KOPT-K1 (cell line): ENCODE results near the gene PIH1D1.
"Not testable (repeated sequence)": the region's sequence is repeated elsewhere in the genome, so short reads cannot be mapped to it uniquely, and the experiment has no call there.

ENCODE experiments used
- H3K27ac ChIP-seq: fragments of 200-600 bp; sonication (generic); 2 replicates; pipeline ENCODE4 v1.5.1; 2016; ENCODE audit warnings: antibody characterized with exemption, mild to moderate bottlenecking, low read depth, low read length; ENCODE audit not compliant: poor library complexity, severe bottlenecking
- H3K36me3 ChIP-seq: fragments of 200-600 bp; sonication (generic); 2 replicates; pipeline ENCODE4 v1.5.1; 2017; ENCODE audit warnings: antibody characterized with exemption, mild to moderate bottlenecking, low read length, moderate library complexity; ENCODE audit not compliant: insufficient read depth
- H3K9me3 ChIP-seq: fragments of 200-600 bp; sonication (generic); 2 replicates; pipeline ENCODE4 v1.5.1; 2017; ENCODE audit warnings: antibody characterized with exemption, low read length, mild to moderate bottlenecking; ENCODE audit not compliant: insufficient read depth, poor library complexity, severe bottlenecking

The PIH1D1 gene

DNA sequence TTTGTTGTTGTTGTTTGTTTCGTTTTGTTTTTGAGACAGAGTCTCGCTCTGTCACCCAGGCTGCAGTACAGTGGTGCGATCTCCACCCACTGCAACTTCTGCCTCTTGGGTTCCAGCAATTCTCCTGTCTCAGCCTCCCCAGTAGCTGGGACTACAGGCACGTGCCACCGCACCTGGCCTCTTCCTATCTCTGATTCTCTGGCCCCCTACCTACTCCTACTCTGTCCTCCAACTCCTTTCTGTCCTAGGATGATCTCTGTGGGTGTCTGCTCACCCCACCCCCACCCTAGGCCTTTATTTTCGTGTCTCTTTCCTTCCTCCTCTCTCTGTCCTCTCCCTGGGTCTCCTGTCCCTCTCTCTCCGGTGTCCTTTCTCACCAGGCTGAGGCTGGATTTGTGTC, 1.2 kb downstream of the PIH1D1 start:
- Histone ChIP-seq H3K27ac (peak overlapping the region; percentile 99), H3K36me3 (peaks cover 49% of the 10 kb centered on the region), H3K9me3 (no peaks in the 10 kb centered on the region)

DNA sequence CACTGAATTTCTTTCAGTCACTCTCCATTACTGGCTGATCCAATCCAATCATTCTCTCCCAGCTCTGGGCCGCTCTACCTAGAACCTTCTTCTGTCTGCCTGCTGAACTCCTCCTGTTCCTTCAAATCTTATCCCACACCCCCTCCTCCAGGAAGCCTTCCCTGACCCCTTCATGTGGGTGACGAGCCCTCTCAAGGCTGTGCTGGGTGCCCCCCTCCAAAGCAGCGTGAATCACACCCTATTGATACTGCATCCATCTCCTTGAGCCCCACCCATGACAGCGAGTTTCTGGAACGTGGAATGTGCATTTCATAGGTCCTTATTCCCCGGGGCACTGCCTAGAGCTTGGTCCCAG, 3.2 kb downstream of the PIH1D1 start:
- peaks cover 49% of the 10 kb centered on the region for H3K36me3 ChIP-seq
- H3K27ac ChIP-seq = no peak overlapping the region
- H3K9me3 ChIP-seq = no peaks in the 10 kb centered on the region

DNA sequence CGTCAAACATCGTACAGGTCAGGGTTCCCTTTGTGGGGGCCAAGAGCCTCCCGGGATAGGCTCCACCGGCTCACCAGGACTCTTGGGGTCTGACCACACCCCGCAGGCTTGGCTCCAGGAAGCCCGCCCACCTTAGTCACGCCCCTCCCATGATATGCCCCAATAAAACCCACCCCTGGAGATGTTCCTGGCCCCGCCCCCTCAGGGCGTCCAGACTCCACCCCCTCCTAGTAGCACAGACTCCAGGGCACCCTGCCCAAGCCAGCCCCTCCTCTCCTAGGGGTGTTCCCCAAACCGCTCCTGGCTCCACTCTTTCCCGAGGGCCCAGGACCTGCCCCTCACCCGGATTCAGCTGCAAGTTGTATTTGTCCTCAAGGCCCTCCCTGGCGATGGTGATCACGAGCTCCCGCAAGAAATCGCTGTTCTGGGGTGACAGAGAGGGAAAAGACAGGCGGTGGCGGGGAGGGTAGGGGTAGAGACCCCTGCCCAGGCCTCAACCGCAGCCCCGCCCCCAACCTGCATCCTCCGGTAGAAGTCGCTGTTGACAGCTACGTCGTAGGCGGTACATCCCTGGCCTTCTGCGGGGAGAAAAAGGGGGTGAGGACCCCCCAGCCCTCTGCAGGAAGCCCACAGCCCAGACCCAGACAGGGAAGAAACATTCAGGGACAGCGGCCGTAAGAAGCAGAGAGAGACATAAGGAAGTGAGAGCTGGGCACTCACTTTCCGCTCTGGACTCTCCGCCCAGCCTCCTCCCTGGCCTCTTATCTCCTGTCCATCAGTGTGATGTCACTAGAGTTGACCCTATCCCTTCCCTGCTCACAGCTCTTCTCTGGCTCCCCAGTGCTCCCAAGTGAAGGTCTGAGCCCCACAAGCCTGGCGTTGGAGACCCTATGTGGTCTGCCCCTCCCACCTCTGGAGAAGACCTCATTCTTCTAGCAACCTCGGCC, 3.9 kb downstream of the PIH1D1 start:
- no peaks in the 10 kb centered on the region for H3K9me3 ChIP-seq
- H3K27ac ChIP-seq = no peak overlapping the region
- peaks cover 49% of the 10 kb centered on the region for H3K36me3 ChIP-seq

DNA sequence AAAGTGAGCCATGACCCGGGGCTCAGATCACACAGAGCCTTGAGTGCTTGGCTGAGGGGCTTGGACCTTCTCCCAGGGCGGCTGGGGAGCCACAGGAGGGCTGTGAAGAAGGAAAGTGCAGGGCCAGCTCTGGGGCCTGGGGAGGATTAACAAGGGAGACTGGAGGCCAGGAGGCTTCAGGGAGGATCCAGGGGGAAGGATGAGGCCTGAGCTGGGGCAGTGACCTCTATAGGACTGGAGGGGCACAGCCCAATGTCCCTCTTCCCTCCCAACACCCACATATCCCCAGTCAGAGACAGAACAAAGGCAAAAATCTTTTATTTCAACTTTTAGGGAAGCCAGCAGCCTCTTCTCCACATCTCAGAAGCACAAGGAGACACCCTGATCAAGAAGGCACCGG, 5.6 kb downstream of the PIH1D1 start:
- Histone ChIP-seq H3K36me3 (peaks cover 49% of the 10 kb centered on the region), H3K27ac (no peak overlapping the region), H3K9me3 (no peaks in the 10 kb centered on the region)

DNA sequence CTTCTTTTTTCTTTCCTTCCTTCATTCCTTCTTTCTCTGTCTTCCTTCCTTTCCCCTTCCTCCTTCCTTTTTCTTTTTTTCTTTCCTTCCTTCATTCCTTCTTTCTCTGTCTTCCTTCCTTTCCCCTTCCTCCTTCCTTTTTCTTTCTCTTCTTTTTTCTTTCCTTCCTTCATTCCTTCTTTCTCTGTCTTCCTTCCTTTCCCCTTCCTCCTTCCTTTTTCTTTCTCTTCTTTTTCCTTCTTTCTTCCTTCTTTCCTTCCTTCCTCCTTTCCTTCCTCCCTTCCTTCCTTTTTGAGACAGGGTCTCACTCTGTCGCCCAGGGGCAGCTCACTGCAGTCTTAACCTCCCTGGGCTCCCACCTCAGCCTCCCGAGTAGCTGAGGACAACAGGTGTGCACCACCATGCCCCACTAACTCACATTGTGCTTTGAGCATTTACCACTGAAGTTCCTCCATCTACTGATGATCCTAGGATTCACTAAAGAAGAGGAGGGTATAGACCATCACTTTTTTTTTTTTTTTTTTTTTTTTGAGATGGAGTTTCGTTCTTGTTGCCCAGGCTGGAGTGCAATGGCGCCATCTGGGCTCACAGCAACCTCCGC, 7.4 kb downstream of the PIH1D1 start:
- H3K36me3 ChIP-seq = peaks cover 34% of the 10 kb centered on the region
- not testable (repeated sequence) for H3K9me3 ChIP-seq, H3K27ac ChIP-seq

DNA sequence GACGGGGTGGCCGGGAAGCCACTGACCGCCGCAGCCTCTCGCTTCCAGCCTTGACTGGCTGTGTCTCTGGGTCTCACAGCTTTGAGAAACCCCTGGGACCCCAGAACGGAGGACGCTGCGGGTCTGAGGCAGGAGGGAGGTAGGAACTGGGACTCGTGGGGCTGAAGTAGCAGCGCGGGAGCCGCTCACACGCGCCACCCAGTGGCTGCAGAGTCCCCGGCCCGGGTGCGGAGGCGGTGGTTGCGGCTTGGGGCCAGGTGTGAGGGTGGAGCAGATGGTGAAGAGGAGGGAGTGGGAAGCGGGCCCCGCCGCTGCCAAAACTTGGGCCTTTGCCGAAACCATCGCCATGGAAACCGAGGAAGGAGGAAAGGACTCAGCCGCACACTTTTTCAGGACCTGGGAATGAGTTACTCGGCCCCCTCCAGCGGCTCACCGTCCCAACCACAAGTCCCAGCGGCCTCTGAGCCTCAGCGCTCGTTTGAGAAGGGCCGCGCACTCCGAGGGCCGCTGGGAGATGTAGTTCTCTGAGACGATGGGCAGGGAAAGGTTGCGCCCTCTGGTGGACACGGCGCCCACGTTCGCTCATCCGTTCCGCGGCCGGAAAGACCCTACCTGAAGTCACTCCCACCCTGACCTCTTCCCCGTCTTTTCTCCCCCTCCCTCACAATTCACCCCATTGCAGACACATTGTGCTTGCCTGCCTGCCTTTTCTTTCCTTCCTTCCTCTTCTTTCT, 8.1 kb downstream of the PIH1D1 start:
- Histone ChIP-seq H3K36me3 (peaks cover 28% of the 10 kb centered on the region), H3K9me3 (no peaks in the 10 kb centered on the region), H3K27ac (peak overlapping the region; percentile 36)

DNA sequence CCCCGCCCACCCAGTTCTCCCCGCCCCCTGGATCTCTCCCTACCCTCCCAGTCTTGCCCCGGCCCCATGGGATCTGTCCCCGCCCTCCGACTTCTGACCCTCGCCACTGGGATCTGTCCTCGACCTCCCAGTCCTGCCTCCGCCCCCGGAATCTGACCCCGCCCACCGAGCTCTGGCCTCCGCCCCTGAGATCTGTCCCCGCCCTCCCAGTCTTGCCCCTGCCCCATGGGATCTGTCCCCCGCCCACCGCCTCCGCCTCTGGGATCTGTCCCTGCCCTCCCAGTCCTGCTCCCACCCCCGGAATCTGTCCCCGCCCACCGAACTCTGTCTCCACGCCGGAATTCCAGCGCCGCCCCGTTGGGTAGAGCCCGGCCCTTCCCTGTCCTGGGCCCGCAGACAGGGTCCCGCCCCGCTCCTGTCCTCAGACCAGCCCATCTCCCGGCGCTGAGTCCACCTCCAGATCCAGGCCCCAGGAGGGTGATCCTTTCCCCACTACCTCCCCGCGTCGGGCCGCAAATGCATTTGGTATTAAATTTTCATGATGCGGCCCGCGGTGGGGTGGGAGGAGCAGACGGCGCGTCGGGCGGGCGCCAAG, 8.7 kb downstream of the PIH1D1 start:
- Histone ChIP-seq H3K27ac (peak overlapping the region; percentile 36), H3K36me3 (peaks cover 21% of the 10 kb centered on the region)

DNA sequence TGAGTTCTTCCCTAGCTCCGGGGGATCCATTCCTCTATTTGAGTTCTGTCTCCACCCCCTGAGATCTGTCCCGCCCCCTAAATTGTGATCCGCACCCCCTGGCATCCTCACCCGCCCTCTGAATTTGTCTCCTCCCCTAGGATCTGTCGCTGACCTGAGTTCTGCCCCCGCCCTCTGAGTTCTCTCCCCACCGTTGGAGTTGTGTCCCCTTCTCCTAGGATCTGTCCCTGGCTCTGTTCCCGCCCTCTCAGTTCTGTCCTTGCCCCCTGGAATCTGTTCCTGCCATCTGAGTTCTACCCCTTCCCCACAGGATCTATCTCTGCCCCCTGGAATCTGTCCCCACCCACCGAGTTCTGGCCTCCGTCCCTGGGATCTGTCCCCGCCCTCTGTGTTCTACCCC, 9.3 kb downstream of the PIH1D1 start:
- H3K27ac ChIP-seq = no peak overlapping the region
- H3K36me3 ChIP-seq = peaks cover 16% of the 10 kb centered on the region

More for the DNA sequence above, 8.7 kb downstream of the PIH1D1 start:
- H3K9me3 ChIP-seq = no peaks in the 10 kb centered on the region

DNA sequence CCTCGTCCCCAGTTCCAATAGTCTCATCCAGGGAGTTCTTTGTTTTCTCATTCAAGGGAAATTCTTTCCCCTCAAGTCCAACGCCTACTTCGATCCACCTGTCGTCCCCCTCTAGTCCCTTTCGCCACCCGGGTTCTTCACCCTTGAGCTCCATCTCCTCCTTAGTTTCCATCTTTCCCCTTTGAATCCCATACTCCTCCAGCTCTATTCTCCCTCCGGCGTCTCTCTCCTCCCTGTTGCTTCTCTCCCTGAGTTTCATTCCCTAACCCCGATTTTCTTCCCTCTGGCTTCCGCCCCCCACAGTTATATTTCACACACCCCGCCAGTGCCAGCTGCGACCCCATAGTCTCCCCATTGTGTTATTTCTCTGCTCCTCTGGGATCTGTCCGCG, 9.7 kb downstream of the PIH1D1 start:
- Histone ChIP-seq H3K27ac (no peak overlapping the region), H3K36me3 (peaks cover 12% of the 10 kb centered on the region), H3K9me3 (no peaks in the 10 kb centered on the region)

More for the DNA sequence above, 9.3 kb downstream of the PIH1D1 start:
- no peaks in the 10 kb centered on the region for H3K9me3 ChIP-seq

DNA sequence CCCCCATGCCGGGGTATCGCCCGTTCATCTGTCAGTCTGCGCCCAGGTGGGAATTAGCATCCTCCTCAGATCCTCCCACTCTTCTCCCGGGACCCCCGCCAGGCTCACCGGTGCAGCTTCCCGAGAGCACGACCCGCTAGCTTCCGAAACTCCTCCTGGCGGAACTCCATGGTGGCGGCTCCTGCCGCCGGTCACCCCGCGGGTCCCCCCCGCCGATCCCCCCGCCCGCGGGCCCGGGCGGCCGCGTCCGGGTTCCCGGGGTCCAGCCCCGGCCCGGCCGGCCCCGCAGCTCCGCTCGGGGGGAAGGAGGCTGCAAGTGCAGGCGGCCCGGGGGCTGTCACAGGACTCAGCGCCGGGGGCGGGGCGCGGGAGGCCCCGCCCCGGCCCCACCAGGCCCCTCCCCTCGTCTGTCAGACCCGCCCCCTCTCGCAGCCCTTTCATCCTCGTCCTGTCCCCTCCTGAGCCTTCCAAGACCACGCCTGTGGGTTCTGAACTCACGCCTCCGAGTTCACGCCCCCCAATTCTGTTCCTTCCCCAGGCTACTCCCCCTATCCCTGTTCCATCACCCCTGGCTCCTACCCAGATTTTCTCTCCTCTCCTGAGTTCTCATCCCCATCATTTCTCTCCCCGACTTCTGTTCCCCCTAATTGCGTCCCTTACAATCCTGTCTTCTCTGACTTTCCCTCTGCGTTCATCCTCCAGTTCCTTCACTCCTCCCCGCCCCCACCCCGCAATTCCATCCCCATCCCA, 10.2 kb downstream of the PIH1D1 start, which contains the start of gene SLC17A7:
Gene SLC17A7, minus strand, starts transcription at position 318 of the 750 bp plus-strand sequence. Its CDS starts 148 bp downstream, at position 170.
- Histone ChIP-seq H3K36me3 (peaks cover 6% of the 10 kb centered on the region; the same call in 1 of the 2 replicates), H3K9me3 (no peaks in the 10 kb centered on the region), H3K27ac (no peak within 1 kb of the TSS)

DNA sequence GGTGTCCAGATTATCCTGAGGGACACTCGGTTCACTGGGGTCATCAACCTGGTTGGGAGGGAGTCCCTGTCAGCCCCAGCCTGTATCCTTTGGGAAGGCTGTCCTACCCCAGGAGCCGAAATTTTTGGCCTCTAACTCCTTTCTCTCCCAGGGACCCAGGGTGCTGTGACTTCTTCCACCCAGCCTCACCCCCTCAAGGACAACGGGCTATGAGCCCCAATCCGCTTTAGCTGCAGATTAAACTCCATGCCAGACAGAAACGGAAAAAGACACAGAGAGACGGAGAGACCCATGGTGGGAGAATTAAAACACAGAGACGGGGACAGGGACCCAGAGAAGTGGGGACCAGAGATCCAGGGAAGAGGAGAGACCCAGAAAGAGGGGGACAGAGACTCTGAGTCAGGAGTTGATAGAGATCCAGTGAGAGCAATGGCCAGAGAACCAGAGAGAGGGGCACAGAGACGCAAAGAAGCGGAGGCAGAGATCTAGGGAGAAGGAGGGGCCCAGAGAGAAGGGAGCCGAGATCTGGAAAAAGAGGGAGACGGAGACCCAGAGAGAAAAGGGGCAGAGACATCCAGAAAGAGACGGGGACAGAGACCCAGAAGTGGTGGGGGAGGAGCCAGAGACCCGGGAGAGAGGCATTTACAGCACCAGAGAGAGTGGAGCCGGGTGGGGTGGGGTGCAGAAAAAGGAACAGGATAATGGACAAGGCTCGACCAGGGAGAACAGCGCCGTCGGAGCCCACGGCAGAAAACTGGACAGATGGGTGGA, 11.0 kb downstream of the PIH1D1 start:
- H3K36me3 ChIP-seq = no peaks in the 10 kb centered on the region
- no peaks in the 10 kb centered on the region for H3K9me3 ChIP-seq
- H3K27ac ChIP-seq = no peak overlapping the region

DNA sequence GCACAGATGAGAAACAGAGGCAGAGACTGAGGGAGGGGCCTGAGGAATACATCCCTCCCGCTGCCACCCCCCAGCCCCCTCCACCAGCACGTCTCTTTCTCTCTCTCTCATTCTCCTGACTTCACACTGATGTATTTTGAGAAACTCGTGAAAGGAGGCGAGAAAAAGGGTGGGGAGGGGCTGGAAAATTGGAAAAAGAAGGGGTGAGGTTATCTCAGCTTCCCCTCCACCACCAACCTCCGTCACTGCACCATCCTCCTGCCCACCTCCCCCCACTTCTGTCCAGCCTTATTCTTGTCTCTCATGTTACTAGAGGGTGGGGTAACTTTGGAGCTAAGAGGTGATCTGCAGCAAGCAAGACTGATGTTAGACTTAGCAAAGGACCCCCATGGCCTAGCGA, 11.8 kb downstream of the PIH1D1 start:
- Histone ChIP-seq H3K9me3 (no peaks in the 10 kb centered on the region), H3K27ac (no peak overlapping the region), H3K36me3 (no peaks in the 10 kb centered on the region)

DNA sequence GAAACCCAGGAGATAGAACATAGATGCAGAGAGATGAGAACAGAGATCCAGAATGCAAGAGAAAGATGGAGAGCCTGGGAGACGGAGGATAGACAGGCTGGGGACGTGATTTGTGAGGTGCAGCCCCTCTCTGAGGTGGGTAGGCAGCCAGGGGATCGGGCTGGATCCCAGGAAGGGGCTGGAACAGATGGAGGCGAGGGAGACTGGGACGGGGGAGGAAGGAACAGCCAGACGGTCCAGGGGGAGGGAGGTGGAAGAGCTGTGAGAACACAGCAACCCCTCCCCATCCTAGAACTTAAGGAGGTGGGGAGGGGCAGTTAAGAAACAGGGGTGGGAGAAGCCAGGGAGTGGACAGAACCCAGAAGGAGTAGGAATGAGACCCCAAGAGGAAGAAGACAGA, 13.4 kb downstream of the PIH1D1 start:
- no peaks in the 10 kb centered on the region for H3K36me3 ChIP-seq
- H3K27ac ChIP-seq = no peak overlapping the region
- H3K9me3 ChIP-seq = no peaks in the 10 kb centered on the region

DNA sequence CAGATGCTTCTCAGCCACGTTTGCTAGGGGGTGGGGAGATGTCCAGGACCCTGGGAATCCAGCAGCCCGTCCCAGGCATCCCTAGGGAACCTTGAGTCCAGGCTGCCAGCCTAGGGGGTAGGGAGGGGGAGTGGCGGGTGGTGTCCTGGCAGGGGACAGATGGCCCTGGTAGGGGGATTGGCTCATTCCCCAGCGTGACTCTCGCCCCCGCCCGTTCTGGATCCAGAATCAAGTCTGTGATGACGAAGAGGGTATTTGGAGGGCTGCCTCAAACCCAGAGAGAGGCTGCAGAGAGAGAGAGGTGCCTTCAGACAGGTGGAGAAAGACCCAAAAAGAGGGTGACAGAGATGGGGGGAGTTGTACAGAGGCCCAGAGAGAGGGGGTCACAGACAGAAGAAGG, 14.4 kb downstream of the PIH1D1 start:
- Histone ChIP-seq H3K27ac (no peak overlapping the region), H3K36me3 (no peaks in the 10 kb centered on the region), H3K9me3 (no peaks in the 10 kb centered on the region)
